HepG2 (cell line): ENCODE data around the gene ARHGEF37. TPM values are rescaled to one million over a fixed set of nuclear protein-coding genes. Genes with fewer than 3 reads are reported as not detected.

Experiments used
- ATAC-seq: fragments of 200-7000 bp; cut with Tn5 transposase; 3 replicates; pipeline ENCODE4 v1.9.1; 2020; ENCODE audit warnings: mild to moderate bottlenecking, moderate library complexity
- BruUV-seq: library from RNA; stranded (reverse); fragments of 400-500 nt; replicated peaks from 2 replicates; lab custom pipeline; 2021; lab: Mats Ljungman, UMichigan
- CTCF ChIA-PET: fragments of 300-600 bp; formaldehyde crosslinking; extraction: SDS; loops from one replicate; lab custom pipeline; 2021; ENCODE audit warnings: low total read pairs, inconsistent platforms, low intra/inter-chr PET ratio; lab: Yijun Ruan, JAX
- POLR2A ChIA-PET: fragments of 350-600 bp; sonication (Branson Sonifier 250); formaldehyde crosslinking; loops from one replicate; lab custom pipeline; 2020; ENCODE audit warnings: antibody characterized with exemption, inconsistent platforms; lab: Yijun Ruan, JAX
- DNase-seq: peaks from one replicate; pipeline ENCODE4 v3.0.0-alpha.2; 2015; ENCODE audit warnings: low spot score
- FAIRE-seq: peaks from 3 replicates; lab custom pipeline; 2011; peaks lifted over from hg19 to GRCh38; lab: Jason Lieb, UNC
- H2AFZ ChIP-seq: one replicate; pipeline ENCODE4 v1.6.1; 2011; ENCODE audit warnings: low read length, inconsistent platforms
- H3K27ac ChIP-seq: fragments of 300-600 bp; 3 replicates; pipeline ENCODE4 v1.8.0; 2011; ENCODE audit warnings: mixed run types, mild to moderate bottlenecking, mixed read lengths, low read length, inconsistent platforms; ENCODE audit not compliant: insufficient read depth; ENCODE audit errors: extremely low read length
- H3K27me3 ChIP-seq, 2 experiments: fragments of 200-600 bp in 1 of 2; 2 replicates in 1 of 2; 3 replicates in 1 of 2; pipeline versions ENCODE4 v1.6.0 to v1.8.0; 2011; ENCODE audit warnings: low read length in 2 of 2, mild to moderate bottlenecking in 2 of 2, moderate library complexity in 2 of 2, inconsistent platforms in 1 of 2; ENCODE audit not compliant: insufficient read depth in 2 of 2, control insufficient read depth in 1 of 2
- H3K36me3 ChIP-seq, 2 experiments: fragments of 200-600 bp in 1 of 2; replicated peaks in 1 of 2; 2 replicates in 1 of 2; 3 replicates in 1 of 2; pipeline versions ENCODE4 v1.5.1 to v1.8.0; 2011; ENCODE audit warnings: low read length in 2 of 2, inconsistent platforms in 1 of 2; ENCODE audit not compliant: insufficient read depth in 2 of 2, control insufficient read depth in 1 of 2
- H3K4me1 ChIP-seq: 2 replicates; pipeline ENCODE4 v1.5.1; 2012; ENCODE audit warnings: low read length, inconsistent platforms; ENCODE audit not compliant: insufficient read depth
- H3K4me2 ChIP-seq: 2 replicates; pipeline ENCODE4 v1.6.0; 2011; ENCODE audit warnings: low read depth, low read length, inconsistent platforms
- H3K4me3 ChIP-seq, 3 experiments: fragments of 200-600 bp in 1 of 3; sonication (generic), shearing (Covaris generic) in 1 of 3; replicated peaks in 1 of 3; 2 replicates each; pipeline ENCODE4 v1.5.1; 2011 to 2016; ENCODE audit warnings: low read length in 3 of 3, inconsistent platforms in 2 of 3, low read depth in 2 of 3, mild to moderate bottlenecking in 2 of 3, control low read depth in 1 of 3, mixed read lengths in 1 of 3; ENCODE audit not compliant: insufficient read depth in 1 of 3
- H3K79me2 ChIP-seq: one replicate; pipeline ENCODE4 v1.6.1; 2011; ENCODE audit warnings: low read length, inconsistent platforms; ENCODE audit not compliant: insufficient read depth
- H3K9ac ChIP-seq: 2 replicates; pipeline ENCODE4 v1.6.0; 2011; ENCODE audit warnings: mild to moderate bottlenecking, low read depth, low read length, inconsistent platforms; ENCODE audit not compliant: insufficient read depth
- H3K9me3 ChIP-seq: 2 replicates; pipeline ENCODE4 v1.5.1; 2012; ENCODE audit warnings: mild to moderate bottlenecking, low read length
- H4K20me1 ChIP-seq: 2 replicates; pipeline ENCODE4 v1.6.0; 2011; ENCODE audit warnings: inconsistent platforms, mild to moderate bottlenecking, low read length, moderate library complexity; ENCODE audit not compliant: insufficient read depth
- HDAC1 ChIP-seq: sonication (generic); formaldehyde crosslinking; IDR thresholded peaks from 2 replicates; pipeline ENCODE4 v1.5.1; 2020; ENCODE audit warnings: mild to moderate bottlenecking, missing genetic modification reagents
- HNF4G ChIP-seq, 2 experiments: sonication (generic) in 1 of 2; formaldehyde crosslinking in 1 of 2; IDR thresholded peaks; 2 replicates each; pipeline versions ENCODE4 v1.4.0 to v1.6.1; 2011 to 2020; ENCODE audit warnings: borderline replicate concordance in 2 of 2, low read depth in 2 of 2, mild to moderate bottlenecking in 2 of 2, low read length in 1 of 2, missing genetic modification reagents in 1 of 2, moderate library complexity in 1 of 2
- KAT8 ChIP-seq: IDR thresholded peaks from 2 replicates; pipeline ENCODE4 v1.6.1; 2016; ENCODE audit warnings: missing genetic modification reagents, missing compliant biosample characterization
- MED8 ChIP-seq: sonication (generic); formaldehyde crosslinking; IDR thresholded peaks from 2 replicates; pipeline ENCODE4 v1.8.1; 2023; ENCODE audit warnings: mild to moderate bottlenecking, missing genetic modification reagents; ENCODE audit not compliant: insufficient replicate concordance
- NR0B2 ChIP-seq: sonication (generic); formaldehyde crosslinking; IDR thresholded peaks from 2 replicates; pipeline ENCODE4 v1.4.0; 2020; ENCODE audit warnings: mild to moderate bottlenecking, missing genetic modification reagents
- POLR2AphosphoS5 ChIP-seq: IDR thresholded peaks from 2 replicates; pipeline ENCODE4 v1.6.1; 2012; ENCODE audit warnings: low read depth, low read length
- RFX1 ChIP-seq: fragments of 450-650 bp; IDR thresholded peaks from 2 replicates; pipeline ENCODE4 v1.6.1; 2017
- RXRB ChIP-seq: IDR thresholded peaks from 2 replicates; pipeline ENCODE4 v1.6.1; 2016; ENCODE audit warnings: borderline replicate concordance, missing genetic modification reagents, missing compliant biosample characterization
- SOX6 ChIP-seq, 2 experiments: fragments of 450-650 bp in 1 of 2; sonication (generic) in 1 of 2; formaldehyde crosslinking in 1 of 2; IDR thresholded peaks; 2 replicates each; pipeline versions ENCODE4 v1.4.0 to v1.6.1; 2017 to 2020; ENCODE audit warnings: antibody characterized with exemption in 1 of 2, mild to moderate bottlenecking in 1 of 2, missing genetic modification reagents in 1 of 2
- TAF1 ChIP-seq: sonication (generic); formaldehyde crosslinking; IDR thresholded peaks from 2 replicates; pipeline ENCODE4 v1.4.0; 2020; ENCODE audit warnings: missing genetic modification reagents
- ZHX1 ChIP-seq: sonication (generic); formaldehyde crosslinking; IDR thresholded peaks from 2 replicates; pipeline ENCODE4 v1.8.1; 2022; ENCODE audit warnings: low read depth, mild to moderate bottlenecking, missing genetic modification reagents
- ZIK1 ChIP-seq: sonication (generic); formaldehyde crosslinking; IDR thresholded peaks from 2 replicates; pipeline ENCODE4 v1.5.0; 2020; ENCODE audit warnings: mild to moderate bottlenecking, low read depth, missing genetic modification reagents, borderline replicate concordance
- ZNF234 ChIP-seq: sonication (generic); formaldehyde crosslinking; conservative IDR thresholded peaks from 2 replicates; pipeline ENCODE4 v1.5.1; 2020; ENCODE audit warnings: mild to moderate bottlenecking, missing genetic modification reagents
- ZNF350 ChIP-seq: sonication (generic); formaldehyde crosslinking; IDR thresholded peaks from 2 replicates; pipeline ENCODE4 v1.4.0; 2020; ENCODE audit warnings: mild to moderate bottlenecking, low read depth, missing genetic modification reagents, borderline replicate concordance
- ZNF556 ChIP-seq: sonication (generic); formaldehyde crosslinking; IDR thresholded peaks from 2 replicates; pipeline ENCODE4 v1.4.0; 2020; ENCODE audit warnings: mild to moderate bottlenecking, missing genetic modification reagents, borderline replicate concordance
- ZNF761 ChIP-seq: sonication (generic); formaldehyde crosslinking; conservative IDR thresholded peaks from 2 replicates; pipeline ENCODE4 v1.4.0; 2020; ENCODE audit warnings: mild to moderate bottlenecking, missing genetic modification reagents
- WGBS: methylation state at CpG from one replicate; pipeline ENCODE4 v1.1.6; 2017; ENCODE audit warnings: low lambda C conversion rate; 5-methylcytosine and 5-hydroxymethylcytosine counted together
- in situ Hi-C: cut with HindIII; loops from 2 replicates; pipeline ENCODE4 v1.10.0; 2017; ENCODE audit warnings: low pct_unique_long_range_greater_than_20kb; ENCODE audit not compliant: extremely low pct_ligation_motif_present
- intact Hi-C: fragments of 100-400 bp; cut with micrococcal nuclease; formaldehyde crosslinking; loops from one replicate; pipeline ENCODE4 v1.10.0; 2022; ENCODE audit not compliant: unreplicated experiment
- polyA plus RNA-seq, 8 experiments: library from polyadenylated mRNA; depleted of rRNA in 3 of 8; stranded (reverse) in 7 of 8; unstranded in 1 of 8; fragments of >200 nt; fragmentation: Illumina TruSeq in 4 of 8; extraction: Trizol in 4 of 8; gene quantifications; 2 replicates each; pipeline versions ENCODE4 v1.2.1 to v1.2.3, GENCODE V29; 2011 to 2016; ENCODE audit warnings: low read depth in 4 of 8, missing spikeins in 1 of 8, mixed read lengths in 1 of 8; ENCODE audit not compliant: insufficient read depth in 1 of 8
- total RNA-seq, 5 experiments: library from RNA; depleted of rRNA; stranded (reverse); fragments of >200 nt; fragmentation: Illumina TruSeq; extraction: Trizol; gene quantifications; 2 replicates each; pipeline ENCODE4 v1.2.3, GENCODE V29; 2016; ENCODE audit warnings: low read depth in 1 of 5
- TF ChIP-seq, protein P1 (sequence below): sonication (generic); formaldehyde crosslinking; IDR thresholded peaks from 2 replicates; pipeline ENCODE4 v1.4.0; 2020; ENCODE audit warnings: mild to moderate bottlenecking, low read depth, missing genetic modification reagents

ARHGEF37 gene
- total and polyA plus RNA-seq, 2 of the 13 experiments (the other 11 are each of a cell fraction or from before 2014, with no cell fraction given) = 0.18 to 0.27 TPM

DNA sequence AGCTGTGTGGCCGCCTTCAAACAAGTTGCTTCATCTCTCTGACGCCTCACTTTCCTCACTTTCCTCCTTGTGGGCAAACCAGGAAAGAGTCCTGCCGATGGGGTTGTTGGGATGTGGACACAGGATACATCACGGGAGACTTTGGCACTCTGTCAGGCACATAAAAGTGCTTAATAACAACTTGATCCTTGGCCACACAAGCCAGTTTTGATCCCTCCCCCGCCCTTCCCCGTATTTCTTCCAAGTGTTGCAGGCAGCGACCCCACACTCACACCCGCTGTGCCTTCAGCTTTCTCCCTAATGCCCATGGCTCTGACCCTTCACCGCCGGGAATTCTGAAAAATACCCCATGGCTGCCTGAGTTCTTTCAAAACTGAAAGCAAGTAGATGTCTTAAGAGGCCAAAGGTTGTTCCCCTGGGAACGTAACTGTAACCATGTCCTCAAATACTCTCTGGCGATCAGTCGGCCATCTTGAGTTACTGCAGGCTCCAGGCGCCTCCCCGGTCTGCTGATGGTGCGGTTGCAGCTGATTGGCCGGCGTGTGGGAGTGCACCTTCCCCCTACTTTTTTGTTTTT lies 59.8 kb downstream of the ARHGEF37 start:
- H3K36me3 ChIP-seq = no peaks in the 10 kb centered on the region
- H3K4me2 ChIP-seq = peak overlapping the region; percentile 89
- POLR2A ChIA-PET = interaction anchor here (0.7 to 1.5 kb wide), 3 partner anchors 19 to 68 kb away, joined by 3 to 5 read pairs (median 3); no protein-coding TSS in a partner anchor
- H3K4me1 ChIP-seq = peaks cover 34% of the 10 kb centered on the region
- BruUV-seq = no TSS peak
- CTCF ChIA-PET = interaction anchor here (0.9 kb wide), 1 partner anchor 187 kb away, joined by 4 read pairs; no protein-coding TSS in a partner anchor
- in situ Hi-C loops (loop anchor here (25.0 kb wide), 1 partner anchor 346 kb away; no protein-coding TSS in a partner anchor), intact Hi-C loops (no loop called here)
- H2AFZ ChIP-seq = peak overlapping the region; percentile 88
- H3K9ac ChIP-seq = peak overlapping the region; percentile 48
- DNase-seq (peak; percentile 85), FAIRE-seq (peak; percentile 77), ATAC-seq (peak; percentile 83)
- WGBS = 3% methylated on average over 18 of the region's 18 CpGs
- H4K20me1 ChIP-seq = no peaks in the 10 kb centered on the region
- H3K27me3 ChIP-seq = peaks cover 0 to 18% of the 10 kb centered on the region in 2 experiments; a peak in 2 of 5 replicates
- no peaks in the 10 kb centered on the region for H3K79me2 ChIP-seq
- H3K27ac ChIP-seq = peak overlapping the region; percentile 72
- peak overlapping the region; percentile 43 to 66 (median 62) for H3K4me3 ChIP-seq
- H3K9me3 ChIP-seq = no peaks in the 10 kb centered on the region
- TF ChIP-seq, protein P1, sequence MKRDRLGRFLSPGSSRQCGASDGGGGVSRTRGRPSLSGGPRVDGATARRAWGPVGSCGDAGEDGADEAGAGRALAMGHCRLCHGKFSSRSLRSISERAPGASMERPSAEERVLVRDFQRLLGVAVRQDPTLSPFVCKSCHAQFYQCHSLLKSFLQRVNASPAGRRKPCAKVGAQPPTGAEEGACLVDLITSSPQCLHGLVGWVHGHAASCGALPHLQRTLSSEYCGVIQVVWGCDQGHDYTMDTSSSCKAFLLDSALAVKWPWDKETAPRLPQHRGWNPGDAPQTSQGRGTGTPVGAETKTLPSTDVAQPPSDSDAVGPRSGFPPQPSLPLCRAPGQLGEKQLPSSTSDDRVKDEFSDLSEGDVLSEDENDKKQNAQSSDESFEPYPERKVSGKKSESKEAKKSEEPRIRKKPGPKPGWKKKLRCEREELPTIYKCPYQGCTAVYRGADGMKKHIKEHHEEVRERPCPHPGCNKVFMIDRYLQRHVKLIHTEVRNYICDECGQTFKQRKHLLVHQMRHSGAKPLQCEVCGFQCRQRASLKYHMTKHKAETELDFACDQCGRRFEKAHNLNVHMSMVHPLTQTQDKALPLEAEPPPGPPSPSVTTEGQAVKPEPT (CRISPR knock-in tag) = 0 out of 2 replicates have a peak, but pooled peaks have one; percentile 17
- TF ChIP-seq ZNF350 (CRISPR knock-in tag) = peak; percentile 51; the same call in 1 of the 2 replicates
- no peak for TF ChIP-seq ZNF234
- TF ChIP-seq ZHX1 (CRISPR knock-in tag) = peak; percentile 39; the same call in 1 of the 2 replicates
- TF ChIP-seq RXRB (CRISPR knock-in tag) = peak; percentile 88
- 0 out of 2 replicates have a peak, but pooled peaks have one; percentile 38 for TF ChIP-seq POLR2AphosphoS5
- 0 out of 2 replicates have a peak, but pooled peaks have one; percentile 35 for TF ChIP-seq ZIK1
- peak; percentile 79 for TF ChIP-seq RFX1
- TF ChIP-seq HDAC1 (CRISPR knock-in tag) = 0 out of 2 replicates have a peak, but pooled peaks have one; percentile 17
- peak; percentile 25; the same call in 1 of the 2 replicates for TF ChIP-seq TAF1 (CRISPR knock-in tag)
- peak; percentile 66; the same call in 1 of the 2 replicates for TF ChIP-seq KAT8
- no peak for TF ChIP-seq NR0B2 (CRISPR knock-in tag)
- TF ChIP-seq HNF4G (IDR thresholded peaks at IDR 0.05; ENCODE audit: borderline replicate concordance, low read depth, low read length) = peak; percentile 61; the same call in 1 of the 2 replicates
- no peak for TF ChIP-seq HNF4G (CRISPR knock-in tag; IDR thresholded peaks at IDR 0.05; ENCODE audit: borderline replicate concordance, low read depth)
- 0 out of 2 replicates have a peak, but pooled peaks have one; percentile 42 for TF ChIP-seq ZNF761 (CRISPR knock-in tag)
- no peak for TF ChIP-seq ZNF556 (CRISPR knock-in tag)
- no peak for TF ChIP-seq SOX6 (IDR thresholded peaks at IDR 0.05)
- 0 out of 2 replicates have a peak, but pooled peaks have one; percentile 15 for TF ChIP-seq SOX6 (CRISPR knock-in tag; IDR thresholded peaks at IDR 0.05)
- no peak for TF ChIP-seq MED8 (CRISPR knock-in tag)
